NCI-H2196 (cell line): Measurements from ENCODE around the gene C14orf132.
"Not testable (repeated sequence)": the region's sequence is repeated elsewhere in the genome, so short reads cannot be mapped to it uniquely, and the experiment has no call there.

Experiments used
- DNase-seq: peaks from one replicate; lab custom pipeline; 2025; ENCODE audit not compliant: unreplicated experiment; lab: John Stamatoyannopoulos, UW

C14orf132 gene

DNA sequence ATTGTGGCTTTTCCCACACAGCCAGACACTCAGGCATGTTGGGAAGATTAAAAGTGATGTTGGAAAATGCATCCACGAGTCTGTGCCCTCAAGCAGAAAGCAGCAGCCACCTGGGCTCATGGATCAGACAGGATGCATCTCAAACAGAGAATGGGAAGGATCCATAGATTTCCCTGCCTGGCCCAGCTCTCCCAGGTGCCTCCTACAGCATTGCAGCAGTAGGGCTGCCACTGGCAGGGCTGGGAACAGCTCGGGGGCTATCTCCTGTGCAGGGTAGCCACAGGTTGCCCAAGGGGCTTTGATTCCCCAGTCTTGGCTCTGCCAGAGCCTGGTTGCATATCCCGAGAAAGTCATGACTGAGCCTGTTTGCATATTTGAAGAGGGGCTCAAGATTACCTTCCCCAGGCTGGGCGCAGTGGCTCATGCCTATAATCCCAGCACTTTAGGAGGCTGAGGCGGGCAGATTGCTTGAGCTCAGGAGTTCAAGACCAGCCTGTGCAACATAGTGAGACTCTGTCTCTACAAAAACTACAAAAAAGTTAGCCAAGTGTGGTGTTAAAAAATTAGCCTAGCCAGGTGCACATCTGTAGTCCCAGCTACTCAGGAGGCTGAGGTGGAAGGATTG is 19.5 kb downstream of the C14orf132 start:
- no peak for DNase-seq

DNA sequence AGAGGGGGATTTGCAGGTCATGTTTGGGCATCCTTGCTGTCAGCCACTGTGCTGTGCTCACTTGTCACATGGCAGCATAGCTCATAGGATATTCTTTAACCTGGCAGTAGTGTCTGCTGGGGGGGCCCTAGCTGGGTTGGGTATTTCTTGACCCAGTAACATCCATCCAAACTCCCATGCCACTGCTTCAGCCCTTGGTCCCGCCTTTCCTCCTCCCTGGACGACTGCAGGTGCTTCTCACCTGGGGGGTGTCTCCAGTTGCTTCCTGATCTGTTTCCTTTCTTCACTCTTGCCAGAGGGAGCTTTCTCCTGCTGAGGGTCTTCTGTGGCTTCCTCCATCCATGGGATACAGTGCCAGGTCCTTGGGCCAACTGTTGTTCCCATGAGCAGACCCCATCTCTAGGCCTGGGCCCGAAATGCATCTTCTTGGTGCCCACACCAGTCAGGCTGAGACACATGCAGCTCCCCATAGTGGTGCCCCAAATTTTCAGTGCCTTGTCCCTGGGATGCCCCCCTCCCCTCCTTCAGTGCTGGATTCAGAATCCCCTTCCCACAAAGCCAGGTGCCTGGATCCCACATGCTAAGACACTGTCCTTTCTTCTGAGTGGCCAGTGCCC is 20.5 kb downstream of the C14orf132 start:
- no peak for DNase-seq

DNA sequence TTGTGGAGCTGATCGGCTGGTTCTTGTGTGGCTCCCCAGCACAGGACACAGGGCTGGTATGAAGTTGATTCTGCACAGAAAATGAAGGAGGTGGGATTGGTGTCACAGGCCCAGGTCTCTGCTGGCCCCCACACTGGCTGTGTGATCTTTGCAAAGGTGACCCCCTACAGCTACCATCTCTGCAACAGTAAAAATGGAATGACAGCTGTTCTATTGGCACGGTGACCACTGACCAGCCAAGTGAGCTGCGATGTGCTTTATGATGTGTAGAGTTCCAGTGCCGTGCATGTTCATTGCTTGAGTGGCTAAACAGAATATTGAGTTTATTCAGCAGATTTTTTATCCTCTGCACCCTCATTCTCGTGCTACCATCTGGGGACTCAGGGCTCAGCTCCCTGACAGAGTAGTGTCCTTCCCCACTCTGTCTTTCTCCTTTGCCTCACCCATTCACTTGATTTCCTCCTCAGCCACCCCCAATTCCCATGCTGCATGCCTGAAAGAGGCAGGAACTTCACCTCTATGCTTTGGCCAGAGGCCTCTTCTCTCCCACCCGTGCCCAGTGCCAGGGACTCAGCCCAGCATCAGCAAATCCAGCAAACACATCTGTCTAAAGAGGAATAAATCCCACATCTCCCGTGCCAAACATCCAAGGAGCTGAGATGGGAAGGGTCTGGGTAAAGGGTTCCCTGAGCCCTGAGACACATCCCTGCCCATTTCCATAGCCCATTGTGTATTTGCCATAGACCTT is 21.2 kb downstream of the C14orf132 start:
- no peak for DNase-seq

DNA sequence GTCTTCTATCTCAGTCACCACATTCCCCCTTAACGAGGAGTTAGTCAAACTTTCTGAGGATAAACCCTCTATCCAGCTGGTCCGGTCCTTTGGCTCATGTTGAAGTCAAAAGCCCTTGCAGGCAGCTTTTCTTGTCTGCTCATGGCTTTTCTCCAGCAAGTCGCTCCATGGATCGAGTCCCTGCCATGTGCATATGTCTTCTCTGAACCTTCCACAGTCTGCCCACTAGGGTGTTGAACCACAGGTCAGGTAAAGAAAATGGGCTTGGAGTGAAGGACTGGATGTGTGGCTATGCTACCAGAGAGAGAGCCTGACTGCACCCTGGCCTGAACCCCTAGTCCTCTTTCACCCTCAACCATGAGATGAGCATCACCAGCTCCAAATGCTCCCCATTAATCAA is 22.8 kb downstream of the C14orf132 start:
- DNase-seq: no peak

DNA sequence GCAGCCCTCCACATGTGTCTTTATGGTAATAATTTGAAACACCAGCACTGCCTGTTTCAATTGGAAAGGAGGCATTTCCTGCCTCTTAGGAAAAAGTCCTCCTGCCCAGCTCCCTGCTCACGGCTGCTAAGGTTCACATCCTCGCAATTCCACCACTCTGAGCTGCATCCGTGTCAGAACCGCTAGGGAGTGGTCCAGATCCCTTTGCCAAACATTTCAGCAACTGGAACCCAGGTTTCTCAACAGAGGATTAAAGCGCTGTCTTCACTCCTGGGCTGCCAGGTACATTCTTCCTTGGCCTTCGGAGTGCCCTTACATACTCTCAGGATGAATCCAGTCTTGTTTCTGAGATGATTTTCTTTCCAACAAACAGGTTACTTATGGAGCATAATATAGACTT is 23.3 kb downstream of the C14orf132 start:
- DNase-seq: no peak

DNA sequence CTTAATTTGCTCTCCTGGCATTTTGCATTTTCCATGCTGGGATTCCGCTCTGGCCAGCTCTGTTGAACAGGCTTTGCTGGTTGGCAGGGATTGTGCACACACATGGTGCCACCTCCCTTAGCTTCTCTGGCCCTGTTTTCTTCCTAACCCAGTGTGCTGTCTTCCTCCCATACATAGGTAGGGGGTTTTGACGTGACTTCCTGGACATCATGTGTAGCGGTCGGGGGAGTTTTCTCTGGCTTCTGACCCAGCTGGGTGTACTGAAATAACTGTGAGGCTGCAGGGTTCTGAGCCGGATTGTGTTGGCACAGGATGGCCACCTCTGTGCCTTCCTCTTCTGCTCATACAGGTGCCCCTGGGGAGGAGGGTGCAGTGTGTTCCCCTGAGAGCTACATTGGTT is 25.7 kb downstream of the C14orf132 start:
- no peak for DNase-seq

DNA sequence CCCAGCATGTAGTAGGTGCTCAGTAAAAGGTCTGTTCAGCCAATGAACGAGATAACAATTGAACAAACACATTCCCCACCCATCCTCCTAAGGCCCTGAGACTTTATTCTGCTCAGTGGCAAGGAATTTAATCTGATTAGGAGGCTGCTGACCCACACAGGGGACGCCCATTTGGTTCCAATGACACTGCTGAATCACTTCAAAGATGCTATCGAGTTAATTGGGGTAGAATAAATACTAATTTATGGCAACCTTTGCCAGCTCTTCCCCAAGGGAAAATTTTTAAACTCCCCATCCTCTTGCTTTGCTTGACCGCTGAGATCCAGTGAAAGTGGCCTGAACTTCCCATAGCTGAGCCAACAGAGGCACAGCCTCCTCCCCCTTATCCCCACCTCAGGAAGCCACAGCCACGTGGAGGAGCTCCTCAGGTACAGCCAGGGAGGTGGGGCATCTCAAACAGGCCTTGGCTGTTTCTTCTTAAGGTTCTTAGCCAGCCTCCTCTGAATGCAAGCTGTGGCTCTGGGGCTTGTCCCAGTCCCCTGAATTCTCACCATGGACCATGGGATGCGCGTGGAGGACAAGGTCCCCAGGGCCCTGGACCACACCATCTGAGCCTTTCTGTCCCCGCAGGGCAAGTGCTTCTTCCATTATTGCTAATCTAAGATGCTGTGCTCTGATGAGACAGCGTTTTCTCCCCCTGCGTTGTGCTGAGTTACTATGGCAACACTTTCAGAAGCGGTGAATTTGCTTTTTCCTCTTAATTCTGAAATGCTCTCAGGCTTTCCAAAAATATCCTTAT is 26.7 kb downstream of the C14orf132 start:
- no peak for DNase-seq

DNA sequence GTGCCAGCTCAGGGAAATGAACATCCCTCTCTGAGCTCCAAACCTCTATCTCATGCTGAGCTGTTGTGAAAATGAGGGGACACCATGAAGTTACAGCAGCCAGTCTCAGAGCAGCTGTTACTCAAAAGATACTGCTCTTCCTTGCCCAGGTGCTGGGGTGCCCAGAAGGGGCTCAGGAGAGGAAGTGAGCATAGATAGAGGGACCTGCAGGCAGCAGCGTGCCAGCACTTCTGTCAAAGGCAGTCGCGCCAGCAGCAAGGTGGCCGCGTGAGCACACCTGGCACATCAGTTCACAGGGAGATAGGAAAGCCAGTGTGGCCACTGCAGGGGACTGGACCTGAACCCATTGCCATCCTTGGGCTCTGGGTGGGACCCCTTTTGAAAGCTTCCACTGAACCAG is 27.8 kb downstream of the C14orf132 start:
- no peak for DNase-seq

DNA sequence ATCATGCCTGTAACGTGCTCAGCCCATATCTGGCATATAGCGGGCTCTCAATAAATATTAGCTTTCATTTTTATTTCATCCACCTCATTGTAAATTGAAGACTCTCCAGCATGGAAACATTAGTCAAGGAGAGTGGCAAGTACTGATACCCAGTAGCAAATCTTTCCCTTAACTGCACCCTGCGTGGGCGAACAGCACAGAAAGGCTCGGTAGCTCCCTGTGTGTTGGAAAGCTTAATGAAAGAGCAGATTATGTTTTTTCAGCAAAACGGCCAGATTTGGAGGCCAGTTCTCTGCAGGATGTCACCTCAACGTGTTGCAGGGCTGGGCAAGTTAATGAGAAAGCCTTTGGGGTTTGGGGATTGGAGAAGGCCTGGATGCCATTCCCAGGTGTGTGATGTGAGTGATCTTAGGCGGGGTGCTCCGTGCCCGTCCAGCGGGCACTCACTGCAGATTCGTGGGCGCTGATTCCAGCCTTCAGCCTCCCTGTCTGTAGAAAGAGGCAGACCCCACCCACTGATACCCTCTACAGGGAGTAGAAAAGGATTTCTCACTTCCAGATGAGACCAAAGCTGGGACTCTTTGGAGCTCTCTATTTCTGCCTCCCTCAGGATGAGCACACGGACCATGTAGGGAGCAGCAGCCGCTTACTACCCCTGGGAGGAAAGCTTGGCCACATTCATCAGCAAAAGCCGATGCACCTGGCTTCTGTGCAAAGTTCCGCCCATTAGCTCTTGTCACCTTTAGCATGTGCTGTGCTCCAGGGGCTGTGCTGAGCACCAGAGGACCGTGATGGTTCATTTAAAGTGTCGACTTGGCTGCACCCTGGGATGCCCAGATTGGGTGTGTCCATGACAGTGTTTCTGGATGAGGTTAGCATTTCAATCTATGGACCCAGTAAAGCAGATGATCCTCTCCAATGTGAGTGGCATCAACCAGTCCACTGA is 29.1 kb downstream of the C14orf132 start:
- DNase-seq: no peak

DNA sequence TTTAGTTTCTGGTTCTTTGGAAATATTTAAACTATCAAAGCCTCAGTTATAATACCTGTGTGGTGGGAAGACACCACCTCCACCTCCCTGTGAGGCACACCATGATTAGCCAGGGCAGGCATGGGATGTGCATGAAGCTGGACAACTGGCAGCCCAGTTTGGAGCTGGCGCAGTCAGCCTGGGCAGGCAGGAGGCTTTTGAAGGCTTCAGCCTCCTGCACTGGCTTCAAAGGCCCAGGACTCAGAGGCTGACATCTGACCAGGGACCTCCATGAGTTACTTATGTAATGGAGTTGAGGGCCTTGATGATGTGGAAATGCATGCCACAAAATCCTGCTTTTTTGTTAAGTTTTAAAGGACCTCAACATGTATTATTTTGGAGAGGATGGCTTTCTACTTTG is 30.3 kb downstream of the C14orf132 start:
- DNase-seq: no peak

DNA sequence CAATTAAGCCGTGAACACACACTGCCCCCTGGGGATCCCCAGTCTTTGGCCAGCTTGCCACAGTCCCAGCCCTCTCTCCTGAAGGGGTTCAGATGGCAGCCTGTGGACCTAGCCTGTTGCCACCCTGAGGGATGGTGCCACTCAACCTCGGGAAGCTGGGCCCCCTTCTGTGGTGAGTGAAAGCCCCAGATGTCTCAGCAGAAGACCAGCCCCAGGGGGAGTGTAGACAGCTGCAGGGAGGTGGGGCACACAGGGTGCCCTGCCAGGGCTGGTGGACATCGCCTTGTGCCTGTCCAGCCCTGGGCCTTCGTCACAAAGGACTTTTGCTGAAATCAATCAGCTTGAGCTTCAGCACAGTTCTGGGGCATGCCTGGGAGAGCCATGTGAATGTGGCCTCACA is 32.4 kb downstream of the C14orf132 start:
- no peak for DNase-seq

DNA sequence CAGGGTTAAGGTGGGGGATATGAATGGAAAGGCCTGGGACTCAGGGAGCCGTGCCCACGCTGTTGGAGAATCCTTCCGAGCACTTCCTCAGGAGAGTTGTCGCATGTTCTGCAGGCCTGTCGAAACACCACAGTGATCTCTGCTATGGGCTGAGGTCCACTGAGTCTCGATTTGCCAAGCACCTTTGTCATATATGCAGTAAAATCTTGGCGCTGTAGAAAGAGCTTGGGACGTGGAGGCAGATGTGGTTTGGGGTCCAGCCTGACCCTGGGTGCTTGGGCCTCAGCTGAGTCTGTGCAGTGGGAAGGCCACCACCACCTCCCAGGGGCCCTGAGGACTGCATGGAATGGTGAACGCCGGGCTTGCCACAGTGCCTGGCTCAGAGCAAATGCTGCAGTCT is 32.9 kb downstream of the C14orf132 start:
- no peak for DNase-seq

DNA sequence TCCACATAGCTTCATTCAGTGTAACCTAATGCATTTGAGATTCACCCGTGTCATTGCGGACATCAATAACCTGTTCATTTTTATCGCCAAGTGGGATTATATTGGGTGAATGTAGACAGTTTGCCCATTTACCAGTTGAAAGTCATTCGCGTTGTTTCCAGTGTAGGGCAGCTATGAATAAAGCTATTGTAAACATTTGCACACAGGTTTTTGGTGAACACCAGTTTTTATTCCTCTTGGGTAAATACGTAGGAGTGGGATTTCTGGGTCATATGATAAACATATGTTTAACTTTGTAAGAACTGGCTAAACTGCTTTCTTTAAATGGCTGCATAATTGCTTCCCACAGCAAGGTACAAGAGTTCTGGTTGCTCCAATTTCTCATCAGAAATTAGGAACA is 33.6 kb downstream of the C14orf132 start:
- DNase-seq: no peak

DNA sequence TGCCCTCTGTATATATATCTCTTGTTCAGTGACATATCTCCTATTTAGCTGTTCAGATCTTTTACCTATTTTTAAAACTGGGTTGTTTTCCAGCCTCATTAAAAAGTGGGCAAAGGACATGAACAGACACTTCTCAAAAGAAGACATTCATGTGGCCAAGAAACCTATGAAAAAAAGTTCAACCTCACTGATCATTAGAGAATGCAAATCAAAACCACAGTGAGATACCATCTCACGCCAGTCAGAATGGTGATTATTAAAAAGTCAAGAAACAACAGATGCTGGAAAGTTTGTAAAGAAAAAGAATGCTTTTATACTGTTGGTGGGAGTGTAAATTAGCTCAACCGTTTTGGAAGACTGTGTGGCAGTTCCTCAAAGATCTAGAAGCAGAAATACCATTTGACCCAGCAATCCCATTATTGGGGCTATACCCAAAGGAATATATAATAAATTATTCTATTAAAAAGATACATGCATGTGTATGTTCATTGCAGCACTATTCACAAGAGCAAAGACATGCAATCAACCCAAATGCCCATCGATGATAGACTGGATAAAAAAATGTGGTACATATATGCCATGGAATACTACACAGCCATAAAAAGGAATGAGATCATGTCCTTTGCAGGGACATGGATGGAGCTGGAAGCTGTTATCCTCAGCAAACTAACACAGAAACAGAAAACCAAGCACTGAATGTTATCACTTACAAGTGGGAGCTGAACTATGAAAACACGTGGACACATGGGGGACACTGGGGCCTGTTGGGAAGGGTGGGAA is 34.3 kb downstream of the C14orf132 start:
- DNase-seq: not testable (repeated sequence)

DNA sequence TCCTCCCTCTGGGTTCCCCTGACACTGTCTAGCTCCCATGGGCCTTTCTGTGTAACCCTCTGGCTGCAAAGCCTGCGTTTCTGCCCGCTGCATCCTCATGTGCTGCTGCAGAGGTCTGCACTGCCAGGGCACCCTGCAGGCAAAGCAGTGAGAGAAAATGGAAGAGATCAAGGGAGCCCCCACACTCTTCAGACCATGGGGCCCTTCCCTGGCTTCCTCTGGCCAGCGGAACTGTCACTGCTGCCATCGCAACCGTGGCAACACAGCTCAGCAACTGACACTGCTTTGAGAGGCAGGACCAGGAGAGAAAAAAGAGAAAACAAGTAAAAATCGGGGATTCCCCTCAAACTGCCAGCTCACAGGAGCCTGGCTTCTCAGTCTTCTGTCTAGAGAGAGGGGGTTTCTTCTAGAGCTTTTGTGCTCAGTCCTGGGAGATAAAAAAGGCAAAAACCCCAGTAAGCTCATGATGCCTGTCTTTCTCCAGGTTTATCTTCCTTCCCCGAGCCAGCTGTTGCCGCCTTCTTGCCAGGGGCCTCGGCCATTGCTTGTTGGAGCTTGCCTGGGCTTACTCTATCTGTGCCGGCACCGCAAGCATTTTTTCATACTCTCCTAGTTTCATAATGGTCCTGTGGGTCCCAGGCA is 38.9 kb downstream of the C14orf132 start:
- DNase-seq: no peak

DNA sequence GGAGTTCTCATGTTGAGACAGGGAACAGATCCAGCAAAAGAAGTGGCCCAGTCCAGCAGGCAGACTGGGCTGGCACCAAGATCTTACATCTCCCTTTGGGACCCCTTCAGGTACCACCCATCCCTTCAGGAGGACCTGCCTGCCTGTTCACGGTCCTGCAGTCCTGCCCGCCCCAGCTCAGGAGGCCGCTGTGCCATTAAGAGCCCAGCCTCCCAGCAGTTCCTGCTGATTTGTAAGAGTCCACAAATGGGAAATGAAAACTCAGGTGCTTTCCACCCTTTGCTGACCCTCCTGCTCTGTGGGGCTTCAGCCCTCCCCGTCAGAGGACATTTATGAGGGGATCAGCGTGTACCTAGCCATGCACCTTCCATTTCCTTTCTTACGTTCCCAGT is 39.5 kb downstream of the C14orf132 start:
- DNase-seq: no peak

DNA sequence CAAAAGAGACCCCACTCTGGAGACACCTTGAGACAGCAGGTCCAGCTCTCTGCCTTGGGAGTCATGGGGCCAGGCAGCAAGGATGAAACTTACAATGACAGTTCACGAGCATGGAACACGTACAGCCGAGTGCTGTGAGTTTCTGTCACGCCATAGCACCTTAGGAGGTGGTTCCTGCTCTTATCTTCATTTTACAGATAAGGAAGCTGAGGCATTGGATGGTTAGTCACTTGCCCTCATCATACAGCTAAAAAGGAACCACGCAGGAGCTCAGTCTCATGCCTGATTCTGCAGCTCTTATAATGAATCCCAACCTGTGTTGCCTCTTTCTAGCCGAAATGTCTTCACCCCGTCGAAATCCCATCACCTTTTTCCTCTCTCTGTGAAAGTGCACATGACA is 39.9 kb downstream of the C14orf132 start:
- DNase-seq: no peak

DNA sequence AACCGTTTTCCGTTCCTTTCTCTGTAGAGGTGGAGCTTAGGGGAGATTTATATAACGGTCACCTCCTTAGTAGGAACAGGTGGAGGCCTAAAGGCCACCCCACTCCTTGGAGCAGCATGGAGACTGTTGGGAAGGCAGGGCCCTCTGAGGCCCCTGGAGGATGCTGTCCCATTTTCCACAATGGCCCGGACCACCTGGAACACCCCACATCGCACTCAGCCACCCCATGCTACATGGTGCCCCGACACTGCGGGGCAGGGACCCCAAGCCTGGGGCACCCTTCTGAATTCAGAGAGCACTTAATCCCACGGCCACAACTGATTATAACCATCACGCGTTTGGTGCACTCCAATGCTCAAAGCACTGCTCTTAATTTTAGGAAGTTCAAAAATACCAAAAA is 41.4 kb downstream of the C14orf132 start:
- DNase-seq: no peak

DNA sequence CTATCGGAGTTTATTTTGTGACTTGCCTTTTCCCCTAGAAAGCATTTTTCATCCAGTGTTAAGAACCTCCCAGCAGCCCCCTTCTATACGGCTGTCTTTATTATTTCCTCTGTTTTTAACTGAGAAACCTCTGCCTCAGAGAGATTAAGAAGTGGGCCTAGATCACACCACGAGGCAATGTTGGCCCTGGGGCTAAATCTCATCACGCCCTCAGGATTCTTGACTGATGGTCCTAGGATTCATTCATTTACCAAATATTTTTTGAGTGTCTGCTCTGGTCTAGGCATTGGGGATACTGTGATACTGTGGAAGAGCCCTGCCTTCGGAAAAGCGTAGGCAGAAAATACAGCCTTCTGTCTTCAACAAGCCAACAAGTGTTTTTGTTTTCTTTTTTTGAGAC is 42.1 kb downstream of the C14orf132 start:
- no peak for DNase-seq
